ENCODE data around the gene MCUB. TPM values are rescaled to one million over a fixed set of nuclear protein-coding genes. Genes with fewer than 3 reads are reported as not detected.

MCUB gene
- polyA plus RNA-seq, 1 donor: 6.9 TPM

DNA sequence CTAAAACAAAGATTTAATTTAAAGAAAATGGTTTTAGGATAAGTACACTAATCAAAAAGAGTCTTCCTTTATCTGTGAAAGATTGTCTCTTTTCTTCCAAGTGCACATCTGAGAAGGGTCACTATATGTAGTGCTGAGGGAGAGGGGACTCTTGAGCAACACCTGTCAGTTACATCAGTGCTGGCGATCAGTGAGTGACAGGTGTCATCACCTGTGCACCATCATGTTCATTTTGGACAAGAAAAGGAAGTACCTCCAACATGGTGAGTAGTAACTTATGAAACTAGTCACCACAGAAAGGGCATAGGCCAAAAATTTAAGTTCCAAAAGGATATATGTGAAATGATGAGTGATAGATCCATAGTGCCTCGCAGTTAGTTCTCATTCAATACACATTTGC is 55.7 kb downstream of the MCUB start:
- Histone ChIP-seq H3K27me3 (ENCODE audit: control insufficient read depth, insufficient read depth, low read length) (no peaks in the 10 kb centered on the region), H3K4me3 (ENCODE audit: low read length) (no peak overlapping the region), H3K4me1 (ENCODE audit: control insufficient read depth, insufficient read depth, low read length) (no peaks in the 10 kb centered on the region), H3K36me3 (ENCODE audit: control insufficient read depth, insufficient read depth, low read length) (no peaks in the 10 kb centered on the region), H3K27ac (ENCODE audit: low read length) (no peak overlapping the region), H3K9me3 (ENCODE audit: control insufficient read depth, low read depth, low read length) (peaks cover 15% of the 10 kb centered on the region)
- 88% methylated on average over 1 of the region's 2 CpGs for WGBS (ENCODE audit: insufficient coverage, low lambda C conversion rate)
- DNase-seq: no peak

DNA sequence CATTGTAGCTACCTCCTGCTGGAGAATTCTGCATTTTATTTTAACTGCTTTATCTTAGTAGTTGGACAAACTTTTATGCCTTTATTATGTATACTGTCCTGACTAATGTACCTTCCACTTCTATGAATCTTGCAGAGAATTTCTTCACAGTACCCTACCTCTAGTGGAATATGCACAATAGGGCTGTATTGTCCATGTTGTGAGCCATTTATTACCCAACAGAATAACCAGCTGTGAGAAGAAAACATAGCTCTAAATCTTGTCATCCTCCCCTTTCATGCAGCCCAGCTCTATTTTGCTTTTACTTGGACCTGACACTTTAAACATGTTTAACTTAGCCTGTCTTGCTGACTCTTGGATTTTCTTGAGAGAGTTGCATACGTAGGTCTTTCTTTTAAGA is 56.2 kb downstream of the MCUB start:
- 67% methylated on average over 1 of the region's 1 CpG for WGBS (ENCODE audit: insufficient coverage, low lambda C conversion rate)

GRCh38 chr4:109622626-109623025 is 62.6 kb downstream of the MCUB start:
- Histone ChIP-seq H3K4me1 (ENCODE audit: control insufficient read depth, insufficient read depth, low read length) (peaks cover 11% of the 10 kb centered on the region), H3K27ac (ENCODE audit: low read length) (peak overlapping the region; percentile 78)
- WGBS (ENCODE audit: insufficient coverage, low lambda C conversion rate): no CpG with 5 or more reads among the region's 7 CpGs

More for the DNA sequence above, 56.2 kb downstream of the MCUB start:
- DNase-seq: no peak
- no peaks in the 10 kb centered on the region for H3K4me1 ChIP-seq (ENCODE audit: control insufficient read depth, insufficient read depth, low read length)
- H3K9me3 ChIP-seq (ENCODE audit: control insufficient read depth, low read depth, low read length): peaks cover 12% of the 10 kb centered on the region
- H3K27me3 ChIP-seq (ENCODE audit: control insufficient read depth, insufficient read depth, low read length): no peaks in the 10 kb centered on the region
- H3K4me3 ChIP-seq (ENCODE audit: low read length): no peak overlapping the region
- no peaks in the 10 kb centered on the region for H3K36me3 ChIP-seq (ENCODE audit: control insufficient read depth, insufficient read depth, low read length)
- no peak overlapping the region for H3K27ac ChIP-seq (ENCODE audit: low read length)

GRCh38 chr4:109624536-109624935 is 64.5 kb downstream of the MCUB start:
- Histone ChIP-seq H3K27me3 (ENCODE audit: control insufficient read depth, insufficient read depth, low read length) (no peaks in the 10 kb centered on the region), H3K9me3 (ENCODE audit: control insufficient read depth, low read depth, low read length) (no peaks in the 10 kb centered on the region), H3K4me1 (ENCODE audit: control insufficient read depth, insufficient read depth, low read length) (peaks cover 11% of the 10 kb centered on the region), H3K27ac (ENCODE audit: low read length) (no peak overlapping the region), H3K4me3 (ENCODE audit: low read length) (no peak overlapping the region), H3K36me3 (ENCODE audit: control insufficient read depth, insufficient read depth, low read length) (no peaks in the 10 kb centered on the region)
- no peak for DNase-seq
- WGBS (ENCODE audit: insufficient coverage, low lambda C conversion rate): 100% methylated on average over 1 of the region's 2 CpGs

More at GRCh38 chr4:109622626-109623025, 62.6 kb downstream of the MCUB start:
- no peaks in the 10 kb centered on the region for H3K36me3 ChIP-seq (ENCODE audit: control insufficient read depth, insufficient read depth, low read length)
- DNase-seq: peak; percentile 81 to 94
- no peaks in the 10 kb centered on the region for H3K27me3 ChIP-seq (ENCODE audit: control insufficient read depth, insufficient read depth, low read length)
- H3K4me3 ChIP-seq (ENCODE audit: low read length): no peak overlapping the region
- no peaks in the 10 kb centered on the region for H3K9me3 ChIP-seq (ENCODE audit: control insufficient read depth, low read depth, low read length)

DNA sequence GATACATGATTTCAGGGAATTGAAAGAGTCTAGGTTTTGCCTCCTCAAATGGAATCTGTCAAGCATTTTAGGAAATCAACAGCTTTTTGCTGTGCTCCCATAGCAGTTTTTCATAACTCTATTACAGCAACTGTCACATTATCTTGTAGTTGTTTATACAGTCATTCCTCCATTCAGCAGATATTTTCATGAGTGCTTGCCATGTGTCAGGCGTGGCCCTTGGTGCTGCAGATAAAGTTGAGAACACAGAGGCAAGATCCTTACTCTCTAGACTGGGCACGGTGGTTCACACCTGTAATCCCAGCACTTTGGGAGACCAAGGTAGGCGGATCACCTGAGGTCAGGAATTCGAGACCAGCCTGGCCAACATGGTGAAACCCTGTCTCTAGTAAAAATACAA is 67.3 kb downstream of the MCUB start:
- H3K36me3 ChIP-seq (ENCODE audit: control insufficient read depth, insufficient read depth, low read length): no peaks in the 10 kb centered on the region
- DNase-seq: peak in 1 of 2 donors; percentile 56

DNA sequence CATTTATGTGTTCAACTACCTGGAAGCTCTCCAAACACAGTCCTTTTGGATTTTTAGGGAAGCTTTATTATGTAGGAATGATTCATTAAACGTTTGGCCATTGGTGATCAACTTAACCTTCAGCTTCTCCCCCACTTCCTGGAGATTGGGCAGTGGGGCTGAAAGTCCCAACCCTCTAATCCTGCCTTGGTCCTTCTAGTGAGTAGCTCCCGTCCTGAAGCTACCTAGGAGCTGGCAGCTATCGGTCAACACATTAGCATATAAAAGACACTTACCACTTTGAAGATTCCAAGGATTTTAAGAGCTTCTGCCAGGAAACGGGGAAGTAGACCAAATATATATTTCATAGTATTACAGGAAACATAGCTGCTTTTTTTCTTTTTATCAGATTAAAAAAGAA is 69.7 kb downstream of the MCUB start:
- 62% methylated on average over 2 of the region's 4 CpGs for WGBS (ENCODE audit: insufficient coverage, low lambda C conversion rate)
- Histone ChIP-seq H3K4me1 (ENCODE audit: control insufficient read depth, insufficient read depth, low read length) (peaks cover 7% of the 10 kb centered on the region), H3K27me3 (ENCODE audit: control insufficient read depth, insufficient read depth, low read length) (no peaks in the 10 kb centered on the region), H3K27ac (ENCODE audit: low read length) (no peak overlapping the region), H3K9me3 (ENCODE audit: control insufficient read depth, low read depth, low read length) (no peaks in the 10 kb centered on the region), H3K36me3 (ENCODE audit: control insufficient read depth, insufficient read depth, low read length) (no peaks in the 10 kb centered on the region), H3K4me3 (ENCODE audit: low read length) (no peak overlapping the region)
- DNase-seq: no peak

More for the DNA sequence above, 67.3 kb downstream of the MCUB start:
- H3K27ac ChIP-seq (ENCODE audit: low read length): no peak overlapping the region
- H3K9me3 ChIP-seq (ENCODE audit: control insufficient read depth, low read depth, low read length): no peaks in the 10 kb centered on the region
- no peak overlapping the region for H3K4me3 ChIP-seq (ENCODE audit: low read length)
- H3K27me3 ChIP-seq (ENCODE audit: control insufficient read depth, insufficient read depth, low read length): no peaks in the 10 kb centered on the region
- peaks cover 16% of the 10 kb centered on the region for H3K4me1 ChIP-seq (ENCODE audit: control insufficient read depth, insufficient read depth, low read length)
- no CpG with 5 or more reads among the region's 4 CpGs for WGBS (ENCODE audit: insufficient coverage, low lambda C conversion rate)

GRCh38 chr4:109631532-109632108 is 71.6 kb downstream of the MCUB start:
- peaks cover 7% of the 10 kb centered on the region for H3K4me1 ChIP-seq (ENCODE audit: control insufficient read depth, insufficient read depth, low read length)
- WGBS (ENCODE audit: insufficient coverage, low lambda C conversion rate): no CpG with 5 or more reads among the region's 5 CpGs
- peak in 1 of 2 donors; percentile 65 for DNase-seq
- H3K9me3 ChIP-seq (ENCODE audit: control insufficient read depth, low read depth, low read length): no peaks in the 10 kb centered on the region
- no peaks in the 10 kb centered on the region for H3K36me3 ChIP-seq (ENCODE audit: control insufficient read depth, insufficient read depth, low read length)
- no peaks in the 10 kb centered on the region for H3K27me3 ChIP-seq (ENCODE audit: control insufficient read depth, insufficient read depth, low read length)
- no peak overlapping the region for H3K4me3 ChIP-seq (ENCODE audit: low read length)
- no peak overlapping the region for H3K27ac ChIP-seq (ENCODE audit: low read length)

GRCh38 chr4:109640644-109641043 is 80.6 kb downstream of the MCUB start:
- no peaks in the 10 kb centered on the region for H3K27me3 ChIP-seq (ENCODE audit: control insufficient read depth, insufficient read depth, low read length)
- no peaks in the 10 kb centered on the region for H3K36me3 ChIP-seq (ENCODE audit: control insufficient read depth, insufficient read depth, low read length)
- H3K4me3 ChIP-seq (ENCODE audit: low read length): no peak overlapping the region
- no peaks in the 10 kb centered on the region for H3K9me3 ChIP-seq (ENCODE audit: control insufficient read depth, low read depth, low read length)
- no peak overlapping the region for H3K27ac ChIP-seq (ENCODE audit: low read length)
- no CpG with 5 or more reads among the region's 2 CpGs for WGBS (ENCODE audit: insufficient coverage, low lambda C conversion rate)
- no peak for DNase-seq
- no peaks in the 10 kb centered on the region for H3K4me1 ChIP-seq (ENCODE audit: control insufficient read depth, insufficient read depth, low read length)

GRCh38 chr4:109645874-109646710 is 86.0 kb downstream of the MCUB start:
- H3K4me3 ChIP-seq (ENCODE audit: low read length): no peak overlapping the region
- no peak overlapping the region for H3K27ac ChIP-seq (ENCODE audit: low read length)
- H3K4me1 ChIP-seq (ENCODE audit: control insufficient read depth, insufficient read depth, low read length): no peaks in the 10 kb centered on the region
- H3K9me3 ChIP-seq (ENCODE audit: control insufficient read depth, low read depth, low read length): no peaks in the 10 kb centered on the region
- 80% methylated on average over 5 of the region's 7 CpGs for WGBS (ENCODE audit: insufficient coverage, low lambda C conversion rate)
- DNase-seq: no peak
- H3K27me3 ChIP-seq (ENCODE audit: control insufficient read depth, insufficient read depth, low read length): no peaks in the 10 kb centered on the region
- no peaks in the 10 kb centered on the region for H3K36me3 ChIP-seq (ENCODE audit: control insufficient read depth, insufficient read depth, low read length)

- Histone ChIP-seq H3K9me3 (ENCODE audit: control insufficient read depth, low read depth, low read length) (peaks cover 3% of the 10 kb centered on the region), H3K4me1 (ENCODE audit: control insufficient read depth, insufficient read depth, low read length) (no peaks in the 10 kb centered on the region), H3K4me3 (ENCODE audit: low read length) (no peak overlapping the region), H3K27ac (ENCODE audit: low read length) (no peak overlapping the region), H3K36me3 (ENCODE audit: control insufficient read depth, insufficient read depth, low read length) (no peaks in the 10 kb centered on the region), H3K27me3 (ENCODE audit: control insufficient read depth, insufficient read depth, low read length) (no peaks in the 10 kb centered on the region)
- no peak for DNase-seq
- 94% methylated on average over 2 of the region's 5 CpGs for WGBS (ENCODE audit: insufficient coverage, low lambda C conversion rate)
Measured at GRCh38 chr4:109648266-109648996, 88.4 kb downstream of the MCUB start.

All from large intestine (tissue), 3 donors.